Measurements from ENCODE around the gene ERAL1.

DNA sequence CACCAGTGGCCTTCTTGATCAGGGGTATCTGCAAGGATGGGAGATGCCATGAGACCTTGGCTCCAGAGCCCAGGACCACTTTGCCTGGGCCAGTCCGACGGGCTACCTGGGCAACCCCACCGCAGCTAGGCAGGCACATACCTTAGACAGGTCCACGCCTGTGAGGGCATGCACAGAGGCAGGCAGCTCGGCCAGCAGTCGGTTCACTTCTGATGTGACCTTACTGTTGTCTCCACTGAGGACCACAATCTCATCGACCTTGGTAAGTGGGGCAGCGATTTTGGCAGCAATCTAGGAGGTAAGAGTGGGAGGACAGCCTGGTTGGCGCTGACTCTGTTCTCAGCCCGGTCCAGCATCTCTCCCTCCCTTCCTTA, 25.7 kb downstream of the ERAL1 start:
- TF ChIP-seq, protein P1, sequence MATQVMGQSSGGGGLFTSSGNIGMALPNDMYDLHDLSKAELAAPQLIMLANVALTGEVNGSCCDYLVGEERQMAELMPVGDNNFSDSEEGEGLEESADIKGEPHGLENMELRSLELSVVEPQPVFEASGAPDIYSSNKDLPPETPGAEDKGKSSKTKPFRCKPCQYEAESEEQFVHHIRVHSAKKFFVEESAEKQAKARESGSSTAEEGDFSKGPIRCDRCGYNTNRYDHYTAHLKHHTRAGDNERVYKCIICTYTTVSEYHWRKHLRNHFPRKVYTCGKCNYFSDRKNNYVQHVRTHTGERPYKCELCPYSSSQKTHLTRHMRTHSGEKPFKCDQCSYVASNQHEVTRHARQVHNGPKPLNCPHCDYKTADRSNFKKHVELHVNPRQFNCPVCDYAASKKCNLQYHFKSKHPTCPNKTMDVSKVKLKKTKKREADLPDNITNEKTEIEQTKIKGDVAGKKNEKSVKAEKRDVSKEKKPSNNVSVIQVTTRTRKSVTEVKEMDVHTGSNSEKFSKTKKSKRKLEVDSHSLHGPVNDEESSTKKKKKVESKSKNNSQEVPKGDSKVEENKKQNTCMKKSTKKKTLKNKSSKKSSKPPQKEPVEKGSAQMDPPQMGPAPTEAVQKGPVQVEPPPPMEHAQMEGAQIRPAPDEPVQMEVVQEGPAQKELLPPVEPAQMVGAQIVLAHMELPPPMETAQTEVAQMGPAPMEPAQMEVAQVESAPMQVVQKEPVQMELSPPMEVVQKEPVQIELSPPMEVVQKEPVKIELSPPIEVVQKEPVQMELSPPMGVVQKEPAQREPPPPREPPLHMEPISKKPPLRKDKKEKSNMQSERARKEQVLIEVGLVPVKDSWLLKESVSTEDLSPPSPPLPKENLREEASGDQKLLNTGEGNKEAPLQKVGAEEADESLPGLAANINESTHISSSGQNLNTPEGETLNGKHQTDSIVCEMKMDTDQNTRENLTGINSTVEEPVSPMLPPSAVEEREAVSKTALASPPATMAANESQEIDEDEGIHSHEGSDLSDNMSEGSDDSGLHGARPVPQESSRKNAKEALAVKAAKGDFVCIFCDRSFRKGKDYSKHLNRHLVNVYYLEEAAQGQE (IDR thresholded peaks at IDR 0.05; ENCODE audit: insufficient replicate concordance, low read depth), result no peak
- TF ChIP-seq, protein P2, sequence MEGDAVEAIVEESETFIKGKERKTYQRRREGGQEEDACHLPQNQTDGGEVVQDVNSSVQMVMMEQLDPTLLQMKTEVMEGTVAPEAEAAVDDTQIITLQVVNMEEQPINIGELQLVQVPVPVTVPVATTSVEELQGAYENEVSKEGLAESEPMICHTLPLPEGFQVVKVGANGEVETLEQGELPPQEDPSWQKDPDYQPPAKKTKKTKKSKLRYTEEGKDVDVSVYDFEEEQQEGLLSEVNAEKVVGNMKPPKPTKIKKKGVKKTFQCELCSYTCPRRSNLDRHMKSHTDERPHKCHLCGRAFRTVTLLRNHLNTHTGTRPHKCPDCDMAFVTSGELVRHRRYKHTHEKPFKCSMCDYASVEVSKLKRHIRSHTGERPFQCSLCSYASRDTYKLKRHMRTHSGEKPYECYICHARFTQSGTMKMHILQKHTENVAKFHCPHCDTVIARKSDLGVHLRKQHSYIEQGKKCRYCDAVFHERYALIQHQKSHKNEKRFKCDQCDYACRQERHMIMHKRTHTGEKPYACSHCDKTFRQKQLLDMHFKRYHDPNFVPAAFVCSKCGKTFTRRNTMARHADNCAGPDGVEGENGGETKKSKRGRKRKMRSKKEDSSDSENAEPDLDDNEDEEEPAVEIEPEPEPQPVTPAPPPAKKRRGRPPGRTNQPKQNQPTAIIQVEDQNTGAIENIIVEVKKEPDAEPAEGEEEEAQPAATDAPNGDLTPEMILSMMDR (IDR thresholded peaks at IDR 0.05; ENCODE audit: insufficient read depth, low read length), result no peak
- TF ChIP-seq POLR2AphosphoS5 (IDR thresholded peaks at IDR 0.05; ENCODE audit: low read depth) (no peak), SPI1 (IDR thresholded peaks at IDR 0.05; ENCODE audit: borderline replicate concordance, low read depth) (no peak), GABPA (IDR thresholded peaks at IDR 0.05; ENCODE audit: low read depth) (no peak)
